ENCODE results near the gene NTMT2. TPM values are rescaled to one million over a fixed set of nuclear protein-coding genes. Genes with fewer than 3 reads are reported as not detected.

The NTMT2 gene
- total and polyA plus RNA-seq, 2 donors (not counting 1 experiment from before 2014, with no cell fraction given): not detected

DNA sequence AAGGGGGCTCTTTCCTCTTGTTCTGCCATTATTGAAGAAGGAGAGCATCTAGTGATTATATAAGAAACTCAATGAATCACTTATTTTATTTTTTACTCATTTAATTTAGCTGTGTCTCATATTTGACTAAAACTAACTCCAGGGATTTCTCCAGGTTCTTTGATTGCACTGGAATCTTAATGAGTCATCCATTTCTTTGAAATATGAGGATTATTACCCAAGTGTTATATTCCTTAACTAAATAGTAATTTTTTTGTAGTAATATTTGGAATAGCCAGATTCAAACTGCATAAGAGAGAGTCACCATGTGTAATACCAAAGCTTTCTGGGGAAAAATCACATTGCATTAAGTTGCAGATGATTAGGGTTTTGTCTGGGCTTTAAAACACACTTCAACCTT, 59.5 kb downstream of the NTMT2 start:
- no peaks in the 10 kb centered on the region for H4K20me1 ChIP-seq (ENCODE audit: control insufficient read depth, insufficient read depth, low read length, poor library complexity, severe bottlenecking)
- no peak overlapping the region for H3K9ac ChIP-seq (ENCODE audit: low read length)
- H3K36me3 ChIP-seq (replicated peaks in 1 of 2; ENCODE audit: control extremely low read depth in 1 of 2, control insufficient read depth in 1 of 2, extremely low read depth in 1 of 2, insufficient read depth in 2 of 2, low read length in 1 of 2): no peaks in the 10 kb centered on the region
- ChIA-PET CTCF (no interaction called here), POLR2A (no interaction called here)
- H3K79me2 ChIP-seq (ENCODE audit: control insufficient read depth, insufficient read depth, low read length): no peaks in the 10 kb centered on the region
- H2AFZ ChIP-seq (ENCODE audit: insufficient read depth, low read depth, low read length, poor library complexity, severe bottlenecking): no peak overlapping the region
- no peak overlapping the region for H3K4me2 ChIP-seq (replicated peaks; ENCODE audit: low read depth, low read length, poor library complexity, severe bottlenecking)
- Mint-ChIP-seq H3K4me1 (no peaks in the 10 kb centered on the region), H3K4me3 (no peak overlapping the region), H3K9me3 (ENCODE audit: insufficient read depth) (peaks cover 3% of the 10 kb centered on the region), H3K27ac (no peak overlapping the region), H3K27me3 (peaks cover 13% of the 10 kb centered on the region)
- peaks cover 0 to 5% (median 0%) of the 10 kb centered on the region in 3 donors for H3K9me3 ChIP-seq (ENCODE audit: control extremely low read depth in 1 of 3, control insufficient read depth in 2 of 3, insufficient read depth in 1 of 3, low read length in 2 of 3)
- intact Hi-C loops (cut with micrococcal nuclease): no loop called here
- H3K4me3 ChIP-seq (ENCODE audit: control extremely low read depth in 1 of 5, extremely low read depth in 1 of 5, insufficient read depth in 1 of 5, low read depth in 2 of 5, low read length in 4 of 5): no peak overlapping the region
- ATAC-seq (ENCODE audit: low read depth) (no peak), DNase-seq (no peak)
- peaks cover 0 to 3% (median 0%) of the 10 kb centered on the region in 4 experiments for H3K27me3 ChIP-seq (replicated peaks in 1 of 4; ENCODE audit: control extremely low read depth in 1 of 4, control insufficient read depth in 3 of 4, insufficient read depth in 4 of 4, low read length in 3 of 4)
- TF ChIP-seq, protein P1, sequence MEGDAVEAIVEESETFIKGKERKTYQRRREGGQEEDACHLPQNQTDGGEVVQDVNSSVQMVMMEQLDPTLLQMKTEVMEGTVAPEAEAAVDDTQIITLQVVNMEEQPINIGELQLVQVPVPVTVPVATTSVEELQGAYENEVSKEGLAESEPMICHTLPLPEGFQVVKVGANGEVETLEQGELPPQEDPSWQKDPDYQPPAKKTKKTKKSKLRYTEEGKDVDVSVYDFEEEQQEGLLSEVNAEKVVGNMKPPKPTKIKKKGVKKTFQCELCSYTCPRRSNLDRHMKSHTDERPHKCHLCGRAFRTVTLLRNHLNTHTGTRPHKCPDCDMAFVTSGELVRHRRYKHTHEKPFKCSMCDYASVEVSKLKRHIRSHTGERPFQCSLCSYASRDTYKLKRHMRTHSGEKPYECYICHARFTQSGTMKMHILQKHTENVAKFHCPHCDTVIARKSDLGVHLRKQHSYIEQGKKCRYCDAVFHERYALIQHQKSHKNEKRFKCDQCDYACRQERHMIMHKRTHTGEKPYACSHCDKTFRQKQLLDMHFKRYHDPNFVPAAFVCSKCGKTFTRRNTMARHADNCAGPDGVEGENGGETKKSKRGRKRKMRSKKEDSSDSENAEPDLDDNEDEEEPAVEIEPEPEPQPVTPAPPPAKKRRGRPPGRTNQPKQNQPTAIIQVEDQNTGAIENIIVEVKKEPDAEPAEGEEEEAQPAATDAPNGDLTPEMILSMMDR (IDR thresholded peaks at IDR 0.05): no peak
- no peak for TF ChIP-seq EZH2 (IDR thresholded peaks at IDR 0.05; ENCODE audit: borderline replicate concordance, insufficient read depth, low read depth, low read length, poor library complexity, severe bottlenecking)
- no peak overlapping the region for H3K27ac ChIP-seq (ENCODE audit: low read length in 2 of 2)
- no peaks in the 10 kb centered on the region for H3K4me1 ChIP-seq (ENCODE audit: control insufficient read depth in 2 of 2, insufficient read depth in 2 of 2, low read length in 2 of 2)

DNA sequence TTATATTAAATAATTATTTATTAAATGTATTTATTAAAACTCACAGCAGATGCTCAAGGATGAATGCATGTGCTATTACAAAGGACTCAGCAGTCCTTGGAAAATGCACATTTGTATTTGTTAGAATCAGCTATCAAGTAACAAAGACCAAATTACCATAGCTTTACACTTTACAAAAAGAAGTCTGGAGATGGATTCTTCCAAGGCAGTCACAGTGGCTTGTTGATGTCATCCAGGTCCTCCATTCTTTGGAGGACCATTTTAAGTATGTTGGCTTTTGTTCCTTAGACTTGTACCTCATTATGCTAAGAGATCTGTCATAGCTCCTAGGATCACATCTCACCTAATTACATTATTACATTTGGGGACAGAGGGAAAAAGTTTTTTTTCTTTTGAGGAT, 63.4 kb downstream of the NTMT2 start:
- Histone ChIP-seq H3K4me3 (ENCODE audit: control extremely low read depth in 1 of 5, extremely low read depth in 1 of 5, insufficient read depth in 1 of 5, low read depth in 2 of 5, low read length in 4 of 5) (no peak overlapping the region), H3K36me3 (replicated peaks in 1 of 2; ENCODE audit: control extremely low read depth in 1 of 2, control insufficient read depth in 1 of 2, extremely low read depth in 1 of 2, insufficient read depth in 2 of 2, low read length in 1 of 2) (no peaks in the 10 kb centered on the region), H4K20me1 (ENCODE audit: control insufficient read depth, insufficient read depth, low read length, poor library complexity, severe bottlenecking) (no peaks in the 10 kb centered on the region), H3K9me3 (ENCODE audit: control extremely low read depth in 1 of 3, control insufficient read depth in 2 of 3, insufficient read depth in 1 of 3, low read length in 2 of 3) (peaks cover 0 to 5% (median 0%) of the 10 kb centered on the region in 3 donors), H3K79me2 (ENCODE audit: control insufficient read depth, insufficient read depth, low read length) (no peaks in the 10 kb centered on the region), H3K4me1 (ENCODE audit: control insufficient read depth in 2 of 2, insufficient read depth in 2 of 2, low read length in 2 of 2) (no peaks in the 10 kb centered on the region), H3K9ac (ENCODE audit: low read length) (no peak overlapping the region), H3K4me2 (replicated peaks; ENCODE audit: low read depth, low read length, poor library complexity, severe bottlenecking) (no peak overlapping the region), H3K27me3 (replicated peaks in 1 of 4; ENCODE audit: control extremely low read depth in 1 of 4, control insufficient read depth in 3 of 4, insufficient read depth in 4 of 4, low read length in 3 of 4) (peaks cover 0 to 2% (median under 1%) of the 10 kb centered on the region in 4 experiments), H3K27ac (ENCODE audit: low read length in 2 of 2) (no peak overlapping the region), H2AFZ (ENCODE audit: insufficient read depth, low read depth, low read length, poor library complexity, severe bottlenecking) (no peak overlapping the region)
- intact Hi-C loops (cut with micrococcal nuclease): no loop called here
- no peak for TF ChIP-seq EZH2 (IDR thresholded peaks at IDR 0.05; ENCODE audit: borderline replicate concordance, insufficient read depth, low read depth, low read length, poor library complexity, severe bottlenecking)
- TF ChIP-seq, protein P1 (IDR thresholded peaks at IDR 0.05): no peak
- Mint-ChIP-seq H3K9me3 (ENCODE audit: insufficient read depth) (peaks cover 3% of the 10 kb centered on the region), H3K4me1 (no peaks in the 10 kb centered on the region), H3K4me3 (no peak overlapping the region), H3K27me3 (peaks cover 9% of the 10 kb centered on the region), H3K27ac (no peak overlapping the region)
- no peak for ATAC-seq (ENCODE audit: low read depth)
- DNase-seq: no peak
- ChIA-PET POLR2A (no interaction called here), CTCF (no interaction called here)
